ENCODE measurements around the gene RBL2. TPM values are rescaled to one million over a fixed set of nuclear protein-coding genes. Genes with fewer than 3 reads are reported as not detected.
"Not testable (repeated sequence)": the region's sequence is repeated elsewhere in the genome, so short reads cannot be mapped to it uniquely, and the experiment has no call there.

Gene RBL2
- polyA plus RNA-seq, 3 donors = 67.7 to 112 (median 77.6) TPM

DNA sequence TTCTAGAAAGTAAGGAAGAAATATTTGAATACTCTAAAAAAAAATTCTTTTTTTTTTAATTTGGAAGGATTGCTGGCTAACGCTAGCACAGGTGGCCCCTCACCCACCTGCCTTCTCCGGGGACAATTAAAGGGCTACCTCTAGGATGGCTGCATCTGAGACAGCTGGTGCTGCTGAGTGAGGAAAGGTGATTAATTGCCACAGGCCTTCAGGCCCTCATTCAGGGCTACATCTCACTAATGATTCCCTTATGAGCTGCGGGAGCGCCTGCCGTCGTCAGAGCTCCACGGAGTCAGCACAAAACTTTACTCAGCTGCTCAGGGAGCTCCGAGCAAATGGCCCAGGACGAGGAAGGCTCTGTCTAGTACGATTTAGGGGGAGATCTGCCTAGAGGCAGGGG lies 95.8 kb downstream of the RBL2 start:
- DNase-seq = no peak

DNA sequence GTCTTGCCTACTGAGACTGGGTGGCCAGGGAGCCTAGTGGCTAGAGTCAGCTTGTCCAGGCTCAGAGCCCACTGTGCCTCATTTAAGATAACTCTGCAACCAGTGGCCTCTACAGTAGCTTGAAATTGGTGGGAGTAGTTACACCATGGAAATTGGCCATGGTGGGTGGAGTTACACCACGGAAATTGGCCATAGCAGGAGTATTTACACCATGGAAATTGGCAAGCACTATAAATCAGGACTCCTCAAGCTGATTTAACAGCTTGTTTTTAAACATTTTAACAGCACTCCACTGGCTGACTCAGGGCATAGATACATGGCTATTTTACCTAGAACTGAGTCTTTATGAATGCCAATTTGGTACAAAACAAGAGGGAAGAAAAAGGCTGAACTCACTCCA lies 96.5 kb downstream of the RBL2 start:
- no peak for DNase-seq

- DNase-seq = no peak
Measured at GRCh38 chr16:53534206-53534605, 99.9 kb downstream of the RBL2 start.

DNA sequence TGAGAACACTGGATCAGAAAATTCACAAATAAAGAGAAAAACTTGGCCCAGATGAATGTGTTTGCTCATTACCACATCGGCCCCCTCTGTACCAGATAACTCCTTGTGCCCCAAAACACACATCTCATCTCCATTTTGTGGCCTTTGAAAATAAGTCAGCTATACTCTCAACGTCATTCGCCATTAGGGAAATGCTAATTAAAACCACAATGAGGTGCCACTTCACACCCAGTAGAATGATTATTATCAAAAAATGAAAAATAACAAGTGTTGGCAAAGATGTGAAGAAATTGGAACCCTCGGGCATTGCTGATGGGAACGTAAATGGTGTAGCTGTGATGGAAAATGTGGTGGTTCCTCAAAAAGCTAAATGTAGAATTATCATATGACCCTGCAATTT lies 103.4 kb downstream of the RBL2 start:
- DNase-seq = no peak

DNA sequence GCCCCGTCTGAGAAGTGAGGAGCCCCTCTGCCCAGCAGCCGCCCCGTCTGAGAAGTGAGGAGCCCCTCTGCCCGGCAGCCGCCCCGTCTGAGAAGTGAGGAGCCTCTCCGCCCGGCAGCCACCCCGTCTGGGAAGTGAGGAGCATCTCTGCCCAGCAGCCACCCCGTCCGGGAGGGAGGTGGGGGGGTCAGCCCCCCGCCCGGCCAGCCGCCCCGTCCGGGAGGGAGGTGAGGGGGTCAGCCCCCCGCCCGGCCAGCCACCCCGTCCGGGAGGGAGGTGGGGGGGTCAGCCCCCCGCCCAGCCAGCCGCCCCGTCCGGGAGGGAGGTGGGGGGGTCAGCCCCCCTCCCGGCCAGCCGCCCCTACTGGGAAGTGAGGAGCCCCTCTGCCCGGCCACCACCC lies 105.1 kb downstream of the RBL2 start:
- DNase-seq = not testable (repeated sequence)

GRCh38 chr16:53539759-53540718 lies 105.8 kb downstream of the RBL2 start:
- DNase-seq = not testable (repeated sequence)

Other genes starting within 250 kb of the RBL2 start
- gene AKTIP, start 68.7 kb downstream of the RBL2 start, polyA plus RNA-seq (ENCODE audit: insufficient read length in 3 of 3) = 10 to 100 TPM; 40.1 to 50.7 (median 49.9) TPM

All from renal pelvis (tissue), 4 donors.